Measurements from ENCODE around the gene IL20RA. TPM values are rescaled to one million over a fixed set of nuclear protein-coding genes. Genes with fewer than 3 reads are reported as not detected.
"Not testable (repeated sequence)": the region's sequence is repeated elsewhere in the genome, so short reads cannot be mapped to it uniquely, and the experiment has no call there.

Gene IL20RA
- total RNA-seq, result 13.3 TPM

GRCh38 chr6:137044366-137045221 lies at the start of gene IL20RA:
Gene IL20RA (minus strand): TSS chr6:137044965. CDS start chr6:137044728, 237 bp downstream.
- ATAC-seq, result peak; percentile 61

- no peak for ATAC-seq
Measured at GRCh38 chr6:137093183-137094069, 48.7 kb upstream of the IL20RA start.

- ATAC-seq, result no peak
Measured at GRCh38 chr6:137092018-137092417, 47.3 kb upstream of the IL20RA start.

GRCh38 chr6:137089305-137089704 lies 44.5 kb upstream of the IL20RA start:
- ATAC-seq, result no peak

- ATAC-seq, result no peak
Measured at GRCh38 chr6:137087902-137088301, 43.1 kb upstream of the IL20RA start.

GRCh38 chr6:137086031-137086430 lies 41.3 kb upstream of the IL20RA start:
- ATAC-seq, result peak; percentile 64

GRCh38 chr6:137084865-137085617 lies 40.3 kb upstream of the IL20RA start:
- no peak for ATAC-seq

- no peak for ATAC-seq
Measured at GRCh38 chr6:137084090-137084489, 39.3 kb upstream of the IL20RA start.

GRCh38 chr6:137081997-137082396 lies 37.2 kb upstream of the IL20RA start:
- no peak for ATAC-seq

- no peak for ATAC-seq
Measured at GRCh38 chr6:137080711-137081110, 35.9 kb upstream of the IL20RA start.

- peak; percentile 99 for ATAC-seq
Measured at GRCh38 chr6:137076277-137077068, 31.7 kb upstream of the IL20RA start.

GRCh38 chr6:137075790-137076189 lies 31.0 kb upstream of the IL20RA start:
- ATAC-seq, result not testable (repeated sequence)

- no peak for ATAC-seq
Measured at GRCh38 chr6:137070303-137070702, 25.5 kb upstream of the IL20RA start.

GRCh38 chr6:137067399-137067798 lies 22.6 kb upstream of the IL20RA start:
- ATAC-seq, result no peak

- ATAC-seq, result no peak
Measured at GRCh38 chr6:137058037-137058436, 13.3 kb upstream of the IL20RA start.

- ATAC-seq, result peak; percentile 35
Measured at GRCh38 chr6:137056121-137056880, 11.5 kb upstream of the IL20RA start.

- ATAC-seq, result peak; percentile 35
Measured at GRCh38 chr6:137051790-137052472, 7.2 kb upstream of the IL20RA start.

- no peak for ATAC-seq
Measured at GRCh38 chr6:137049095-137049494, 4.3 kb upstream of the IL20RA start.

- no peak for ATAC-seq
Measured at GRCh38 chr6:137046871-137047412, 2.2 kb upstream of the IL20RA start.

- peak; percentile 73 for ATAC-seq
Measured at GRCh38 chr6:137045222-137045789, 541 bp upstream of the IL20RA start.

Data from esophagus mucosa (tissue), 1 donor.